Gastrocnemius medialis (tissue), 4 donors: ENCODE data around the gene MEIS3.
"Not testable (repeated sequence)": the region's sequence is repeated elsewhere in the genome, so short reads cannot be mapped to it uniquely, and the experiment has no call there.

Experiments
- CTCF ChIP-seq, 5 experiments: fragments of 450-650 bp in 3 of 5; fragments of 200-600 bp in 2 of 5; sonication (generic) in 2 of 5; IDR thresholded peaks in 4 of 5; conservative IDR thresholded peaks in 1 of 5; 1 replicate in 4 of 5; 2 replicates in 1 of 5; pipeline ENCODE4 v1.5.1; 2016 to 2019; ENCODE audit warnings: antibody characterized with exemption in 5 of 5, mild to moderate bottlenecking in 3 of 5, moderate library complexity in 3 of 5
- POLR2A ChIP-seq, 2 donors: fragments of 450-650 bp; IDR thresholded peaks; one replicate each; pipeline ENCODE4 v1.6.1; 2017; ENCODE audit warnings: antibody characterized with exemption in 2 of 2, mild to moderate bottlenecking in 2 of 2, moderate library complexity in 2 of 2

DNA sequence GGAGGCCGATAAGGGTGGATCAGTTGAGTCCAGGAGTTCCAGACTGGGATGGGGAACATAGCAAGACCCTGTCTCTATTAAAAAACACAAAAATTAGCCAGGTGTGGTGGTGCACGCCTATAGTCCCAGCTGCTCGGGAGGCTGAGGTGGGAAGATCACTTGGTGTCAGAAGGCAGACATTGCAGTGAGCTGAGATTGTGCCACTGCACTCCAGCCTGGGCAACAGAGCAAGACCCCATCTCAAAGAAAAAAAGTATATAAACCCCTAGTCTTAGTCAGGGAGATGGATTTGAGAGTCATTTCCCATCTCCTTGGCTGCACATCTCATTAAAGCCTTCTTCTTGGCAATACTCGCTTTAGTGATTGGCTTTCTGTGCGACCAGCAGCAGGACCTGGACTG is 35.4 kb downstream of the MEIS3 start:
- TF ChIP-seq CTCF (IDR thresholded peaks at IDR 0.05 in 4 of 5, conservative IDR thresholded peaks at IDR 0.05 in 1 of 5); POLR2A (IDR thresholded peaks at IDR 0.05): not testable (repeated sequence)
